Measurements from ENCODE around the gene UPP2.

The UPP2 gene

GRCh38 chr2:158144914-158145625 is 43.4 kb downstream of the UPP2 start:
- ATAC-seq (ENCODE audit: low read depth) (0 out of 3 replicates have a peak, but pooled peaks have one; percentile 35), DNase-seq (ENCODE audit: low spot score) (no peak)
- Histone ChIP-seq H3K27me3 (ENCODE audit: insufficient read depth, poor library complexity, severe bottlenecking) (no peaks in the 10 kb centered on the region), H3K36me3 (ENCODE audit: low read depth) (no peaks in the 10 kb centered on the region), H3K4me3 (ENCODE audit: severe bottlenecking) (no peak overlapping the region), H3K9me3 (ENCODE audit: severe bottlenecking) (no peaks in the 10 kb centered on the region), H3K4me1 (ENCODE audit: insufficient read depth, poor library complexity, severe bottlenecking) (no peaks in the 10 kb centered on the region), H3K27ac (ENCODE audit: poor library complexity, severe bottlenecking) (no peak overlapping the region)
- no peak for TF ChIP-seq CTCF (IDR thresholded peaks at IDR 0.05; ENCODE audit: poor library complexity, severe bottlenecking)

- Histone ChIP-seq H3K9me3 (ENCODE audit: severe bottlenecking) (no peaks in the 10 kb centered on the region), H3K36me3 (ENCODE audit: low read depth) (no peaks in the 10 kb centered on the region), H3K27ac (ENCODE audit: poor library complexity, severe bottlenecking) (no peak overlapping the region), H3K4me3 (ENCODE audit: severe bottlenecking) (no peak overlapping the region), H3K27me3 (ENCODE audit: insufficient read depth, poor library complexity, severe bottlenecking) (no peaks in the 10 kb centered on the region), H3K4me1 (ENCODE audit: insufficient read depth, poor library complexity, severe bottlenecking) (no peaks in the 10 kb centered on the region)
- TF ChIP-seq CTCF (IDR thresholded peaks at IDR 0.05; ENCODE audit: poor library complexity, severe bottlenecking): no peak
- DNase-seq (ENCODE audit: low spot score): no peak
- no peak for ATAC-seq (ENCODE audit: low read depth)
Observed at GRCh38 chr2:158153270-158154015, 51.8 kb downstream of the UPP2 start.

- Histone ChIP-seq H3K4me1 (ENCODE audit: insufficient read depth, poor library complexity, severe bottlenecking) (no peaks in the 10 kb centered on the region), H3K4me3 (ENCODE audit: severe bottlenecking) (no peak overlapping the region), H3K9me3 (ENCODE audit: severe bottlenecking) (no peaks in the 10 kb centered on the region), H3K27me3 (ENCODE audit: insufficient read depth, poor library complexity, severe bottlenecking) (no peaks in the 10 kb centered on the region), H3K36me3 (ENCODE audit: low read depth) (no peaks in the 10 kb centered on the region), H3K27ac (ENCODE audit: poor library complexity, severe bottlenecking) (no peak overlapping the region)
- no peak for TF ChIP-seq CTCF (IDR thresholded peaks at IDR 0.05; ENCODE audit: poor library complexity, severe bottlenecking)
- DNase-seq (ENCODE audit: low spot score) (no peak), ATAC-seq (ENCODE audit: low read depth) (no peak)
Observed at GRCh38 chr2:158154596-158154995, 52.9 kb downstream of the UPP2 start.

- DNase-seq (ENCODE audit: low spot score): no peak
- Histone ChIP-seq H3K27ac (ENCODE audit: poor library complexity, severe bottlenecking) (no peak overlapping the region), H3K36me3 (ENCODE audit: low read depth) (no peaks in the 10 kb centered on the region), H3K27me3 (ENCODE audit: insufficient read depth, poor library complexity, severe bottlenecking) (no peaks in the 10 kb centered on the region), H3K4me1 (ENCODE audit: insufficient read depth, poor library complexity, severe bottlenecking) (no peaks in the 10 kb centered on the region), H3K9me3 (ENCODE audit: severe bottlenecking) (no peaks in the 10 kb centered on the region), H3K4me3 (ENCODE audit: severe bottlenecking) (no peak overlapping the region)
- TF ChIP-seq CTCF (IDR thresholded peaks at IDR 0.05; ENCODE audit: poor library complexity, severe bottlenecking): no peak
- no peak for ATAC-seq (ENCODE audit: low read depth)
Observed at GRCh38 chr2:158172719-158173118, 71.0 kb downstream of the UPP2 start.

GRCh38 chr2:158174495-158174894 is 72.8 kb downstream of the UPP2 start:
- Histone ChIP-seq H3K4me1 (ENCODE audit: insufficient read depth, poor library complexity, severe bottlenecking) (no peaks in the 10 kb centered on the region), H3K4me3 (ENCODE audit: severe bottlenecking) (no peak overlapping the region), H3K36me3 (ENCODE audit: low read depth) (no peaks in the 10 kb centered on the region), H3K9me3 (ENCODE audit: severe bottlenecking) (no peaks in the 10 kb centered on the region), H3K27ac (ENCODE audit: poor library complexity, severe bottlenecking) (no peak overlapping the region), H3K27me3 (ENCODE audit: insufficient read depth, poor library complexity, severe bottlenecking) (no peaks in the 10 kb centered on the region)
- no peak for TF ChIP-seq CTCF (IDR thresholded peaks at IDR 0.05; ENCODE audit: poor library complexity, severe bottlenecking)
- no peak for ATAC-seq (ENCODE audit: low read depth)
- no peak for DNase-seq (ENCODE audit: low spot score)

All from RWPE2 (cell line).